Body of pancreas (tissue), 4 donors: ENCODE measurements around the gene PGAP1. TPM values are rescaled to one million over a fixed set of nuclear protein-coding genes. Genes with fewer than 3 reads are reported as not detected.

Experiments used
- ATAC-seq: fragments of 150-250 bp; one replicate; pipeline ENCODE4 v1.9.1; 2016
- DNase-seq, 4 donors: peaks; one replicate each; pipeline ENCODE4 v3.0.0-alpha.2; 2019
- H3K27ac ChIP-seq, 4 donors: fragments of 200-600 bp; sonication (generic); 1 replicate in 3 of 4; 2 replicates in 1 of 4; pipeline versions ENCODE4 v1.5.1 to v1.6.1; 2016 to 2019; ENCODE audit warnings: mild to moderate bottlenecking in 1 of 4, mixed read lengths in 1 of 4, moderate library complexity in 1 of 4
- H3K27me3 ChIP-seq, 2 donors: fragments of 200-600 bp; sonication (generic); one replicate each; pipeline ENCODE4 v1.6.0; 2016; ENCODE audit warnings: mild to moderate bottlenecking in 1 of 2
- H3K36me3 ChIP-seq, 2 donors: fragments of 200-600 bp; sonication (generic); replicated peaks in 1 of 2; 2 replicates each; pipeline ENCODE4 v1.5.1; 2016; ENCODE audit warnings: low read depth in 2 of 2; ENCODE audit not compliant: insufficient read depth in 1 of 2
- H3K4me1 ChIP-seq: fragments of 200-600 bp; sonication (generic); one replicate; pipeline ENCODE4 v1.6.0; 2016
- H3K4me3 ChIP-seq, 2 donors: fragments of 200-600 bp; sonication (generic); 1 replicate in 1 of 2; 2 replicates in 1 of 2; pipeline ENCODE4 v1.5.1; 2016 to 2019
- H3K9me3 ChIP-seq, 3 donors: fragments of 200-600 bp; sonication (generic); 1 replicate in 2 of 3; 2 replicates in 1 of 3; pipeline ENCODE4 v1.5.1; 2016
- CTCF ChIP-seq, 7 experiments: fragments of 450-650 bp in 4 of 7; fragments of 200-600 bp in 3 of 7; sonication (generic) in 3 of 7; IDR thresholded peaks; one replicate each; pipeline ENCODE4 v1.5.1; 2016 to 2019; ENCODE audit warnings: antibody characterized with exemption in 7 of 7
- POLR2A ChIP-seq, 3 donors: fragments of 450-650 bp; IDR thresholded peaks; one replicate each; pipeline ENCODE4 v1.6.1; 2016; ENCODE audit warnings: antibody characterized with exemption in 3 of 3, mild to moderate bottlenecking in 2 of 3
- WGBS, 2 donors: methylation state at CpG; one replicate each; pipeline ENCODE4 v1.1.5; 2017; 5-methylcytosine and 5-hydroxymethylcytosine counted together
- intact Hi-C: fragments of 100-400 bp; cut with DNase I; formaldehyde crosslinking; loops from one replicate; pipeline ENCODE4 v1.15.1; 2023
- total RNA-seq, 2 donors: library from RNA; depleted of rRNA; stranded (reverse); fragments of >200 nt; gene quantifications; one replicate each; pipeline ENCODE4 v1.1.0, GENCODE V29; 2016

The PGAP1 gene
- total RNA-seq, 2 donors from 2014 or later = 15.2 to 24.9 TPM

GRCh38 chr2:196823750-196824522 is 102.6 kb downstream of the PGAP1 start:
- Histone ChIP-seq H3K27ac (no peak overlapping the region), H3K4me3 (no peak overlapping the region), H3K9me3 (no peaks in the 10 kb centered on the region), H3K36me3 (no peaks in the 10 kb centered on the region), H3K4me1 (no peaks in the 10 kb centered on the region), H3K27me3 (no peaks in the 10 kb centered on the region)
- ATAC-seq (no peak), DNase-seq (no peak)
- TF ChIP-seq POLR2A (IDR thresholded peaks at IDR 0.05) (no peak), CTCF (IDR thresholded peaks at IDR 0.05) (no peak)
- intact Hi-C loops = no loop called here

GRCh38 chr2:196821195-196821594 is 105.3 kb downstream of the PGAP1 start:
- TF ChIP-seq POLR2A (IDR thresholded peaks at IDR 0.05) (no peak), CTCF (IDR thresholded peaks at IDR 0.05) (no peak)
- Histone ChIP-seq H3K27me3 (no peaks in the 10 kb centered on the region), H3K36me3 (no peaks in the 10 kb centered on the region), H3K9me3 (peaks cover 0 to 11% (median 0%) of the 10 kb centered on the region in 3 donors), H3K4me3 (no peak overlapping the region), H3K27ac (no peak overlapping the region), H3K4me1 (no peaks in the 10 kb centered on the region)
- intact Hi-C loops = no loop called here
- WGBS, 2 donors = 79 to 100% methylated on average over 1 of the region's 1 CpG
- no peak for ATAC-seq
- DNase-seq = no peak

GRCh38 chr2:196809260-196809659 is 117.2 kb downstream of the PGAP1 start, which contains the start of gene C2orf66:
C2orf66 (minus strand) TSS chr2:196809355; CDS start chr2:196809336, 19 bp downstream.
- Histone ChIP-seq H3K4me1 (no peaks in the 10 kb centered on the region), H3K9me3 (no peaks in the 10 kb centered on the region), H3K4me3 (no peak within 1 kb of the TSS), H3K27me3 (no peaks in the 10 kb centered on the region), H3K36me3 (no peaks in the 10 kb centered on the region), H3K27ac (no peak within 1 kb of the TSS)
- intact Hi-C loops = no loop called here
- no peak for TF ChIP-seq CTCF (IDR thresholded peaks at IDR 0.05)
- no peak for TF ChIP-seq POLR2A (IDR thresholded peaks at IDR 0.05)
- 67 to 81% methylated on average over 1 of the region's 1 CpG for WGBS, 2 donors
- ATAC-seq (no peak), DNase-seq (no peak)

- no peak overlapping the region for H3K4me3 ChIP-seq
- intact Hi-C loops = no loop called here
- no peaks in the 10 kb centered on the region for H3K27me3 ChIP-seq
- H3K27ac ChIP-seq = no peak overlapping the region
- TF ChIP-seq POLR2A (IDR thresholded peaks at IDR 0.05) (no peak), CTCF (IDR thresholded peaks at IDR 0.05) (no peak)
- H3K4me1 ChIP-seq = no peaks in the 10 kb centered on the region
- ATAC-seq = no peak
- H3K9me3 ChIP-seq = no peaks in the 10 kb centered on the region
- 24 to 43% methylated on average over 2 of the region's 2 CpGs for WGBS, 2 donors
- H3K36me3 ChIP-seq = no peaks in the 10 kb centered on the region
- DNase-seq = no peak
These were observed 118.3 kb downstream of the PGAP1 start for GRCh38 chr2:196808083-196808665.
